HFF-Myc (cell line): Measurements from ENCODE around the gene PCDHB7.
"Not testable (repeated sequence)": the region's sequence is repeated elsewhere in the genome, so short reads cannot be mapped to it uniquely, and the experiment has no call there.

Source experiments
- DNase-seq: peaks from one replicate; pipeline ENCODE4 v3.0.0-alpha.2; 2011; ENCODE audit warnings: low read depth; ENCODE audit errors: extremely low read depth
- H3K4me3 ChIP-seq: replicated peaks from 2 replicates; pipeline ENCODE4 v1.5.1; 2011; ENCODE audit warnings: low read depth, mild to moderate bottlenecking, control low read depth, low read length
- TF ChIP-seq, protein P1 (sequence below): IDR thresholded peaks from 2 replicates; pipeline ENCODE4 v1.5.1; 2012; ENCODE audit warnings: mild to moderate bottlenecking, low read depth, low read length, control low read depth; ENCODE audit errors: missing control alignments

Gene PCDHB7

DNA sequence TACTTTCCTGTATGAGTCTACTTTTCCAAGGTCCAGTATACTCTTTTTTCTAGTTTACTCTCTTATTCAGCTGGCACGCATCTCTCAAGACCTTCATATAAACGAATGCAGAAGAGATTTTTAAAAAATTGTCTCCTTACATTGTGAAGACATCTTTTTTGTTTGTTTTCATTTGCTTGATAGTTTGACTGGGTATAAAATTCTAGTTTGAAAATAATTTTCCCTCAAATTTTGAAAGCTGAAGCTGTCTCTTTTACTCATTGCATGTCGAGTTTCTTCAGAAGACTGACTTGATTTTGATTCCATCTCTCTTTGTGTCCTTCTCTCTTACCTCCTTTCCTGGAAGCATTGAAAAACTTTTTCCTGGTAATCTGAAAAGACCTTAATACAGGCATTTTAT lies 23.9 kb downstream of the PCDHB7 start:
- DNase-seq: no peak
- no peak overlapping the region for H3K4me3 ChIP-seq
- TF ChIP-seq, protein P1, sequence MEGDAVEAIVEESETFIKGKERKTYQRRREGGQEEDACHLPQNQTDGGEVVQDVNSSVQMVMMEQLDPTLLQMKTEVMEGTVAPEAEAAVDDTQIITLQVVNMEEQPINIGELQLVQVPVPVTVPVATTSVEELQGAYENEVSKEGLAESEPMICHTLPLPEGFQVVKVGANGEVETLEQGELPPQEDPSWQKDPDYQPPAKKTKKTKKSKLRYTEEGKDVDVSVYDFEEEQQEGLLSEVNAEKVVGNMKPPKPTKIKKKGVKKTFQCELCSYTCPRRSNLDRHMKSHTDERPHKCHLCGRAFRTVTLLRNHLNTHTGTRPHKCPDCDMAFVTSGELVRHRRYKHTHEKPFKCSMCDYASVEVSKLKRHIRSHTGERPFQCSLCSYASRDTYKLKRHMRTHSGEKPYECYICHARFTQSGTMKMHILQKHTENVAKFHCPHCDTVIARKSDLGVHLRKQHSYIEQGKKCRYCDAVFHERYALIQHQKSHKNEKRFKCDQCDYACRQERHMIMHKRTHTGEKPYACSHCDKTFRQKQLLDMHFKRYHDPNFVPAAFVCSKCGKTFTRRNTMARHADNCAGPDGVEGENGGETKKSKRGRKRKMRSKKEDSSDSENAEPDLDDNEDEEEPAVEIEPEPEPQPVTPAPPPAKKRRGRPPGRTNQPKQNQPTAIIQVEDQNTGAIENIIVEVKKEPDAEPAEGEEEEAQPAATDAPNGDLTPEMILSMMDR: no peak

DNA sequence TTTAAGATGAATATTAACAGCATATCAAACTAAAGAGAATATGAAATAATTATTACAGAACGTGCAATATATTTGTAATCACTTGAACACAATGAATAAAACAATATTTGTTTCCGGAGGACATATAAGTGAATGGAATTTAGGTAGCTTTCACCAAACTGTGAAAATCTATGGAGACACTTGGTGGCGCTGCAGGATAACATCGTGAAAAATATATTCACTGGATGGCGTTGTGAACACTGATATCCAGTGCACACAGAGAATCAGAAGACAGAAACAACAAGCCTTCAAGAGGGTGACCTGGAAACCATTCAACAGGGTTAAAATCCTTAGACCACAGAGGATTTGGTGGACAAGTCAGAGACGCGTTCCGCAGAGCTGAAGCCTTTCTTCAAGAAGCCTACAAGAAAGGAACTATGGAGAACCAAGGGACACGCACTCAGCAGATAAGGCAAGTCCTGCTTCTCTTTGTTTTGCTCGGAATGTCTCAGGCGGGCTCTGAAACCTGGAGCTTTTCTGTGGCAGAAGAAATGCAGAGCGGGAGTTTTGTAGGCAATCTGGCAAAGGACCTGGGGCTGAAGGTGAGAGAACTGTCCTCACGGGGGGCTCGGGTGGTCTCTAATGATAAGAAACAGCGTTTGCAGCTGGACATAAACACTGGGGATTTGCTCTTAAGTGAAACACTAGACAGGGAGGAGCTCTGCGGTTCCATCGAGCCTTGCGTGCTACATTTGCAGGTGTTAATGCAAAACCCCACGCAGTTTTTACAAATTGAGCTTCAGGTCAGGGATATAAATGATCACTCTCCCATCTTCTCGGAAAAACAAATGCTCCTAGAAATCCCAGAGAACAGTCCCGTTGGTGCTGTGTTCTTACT lies 27.2 kb downstream of the PCDHB7 start, which contains the start of gene PCDHB11:
Gene PCDHB11, plus strand, starts transcription at position 269 of the 877 bp plus-strand sequence. Its CDS starts 148 bp downstream, at position 417.
- TF ChIP-seq, protein P1: no peak
- no peak within 1 kb of the TSS for H3K4me3 ChIP-seq
- DNase-seq: no peak

DNA sequence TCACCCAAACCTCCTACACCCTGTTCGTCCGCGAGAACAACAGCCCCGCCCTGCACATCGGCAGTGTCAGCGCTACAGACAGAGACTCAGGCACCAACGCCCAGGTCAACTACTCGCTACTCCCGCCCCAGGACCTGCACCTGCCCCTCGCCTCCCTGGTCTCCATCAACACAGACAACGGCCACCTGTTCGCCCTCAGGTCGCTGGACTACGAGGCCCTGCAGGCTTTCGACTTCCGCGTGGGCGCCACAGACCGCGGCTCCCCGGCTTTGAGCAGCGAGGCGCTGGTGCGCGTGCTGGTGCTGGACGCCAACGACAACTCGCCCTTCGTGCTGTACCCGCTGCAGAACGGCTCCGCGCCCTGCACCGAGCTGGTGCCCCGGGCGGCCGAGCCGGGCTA lies 28.7 kb downstream of the PCDHB7 start:
- not testable (repeated sequence) for H3K4me3 ChIP-seq, DNase-seq

DNA sequence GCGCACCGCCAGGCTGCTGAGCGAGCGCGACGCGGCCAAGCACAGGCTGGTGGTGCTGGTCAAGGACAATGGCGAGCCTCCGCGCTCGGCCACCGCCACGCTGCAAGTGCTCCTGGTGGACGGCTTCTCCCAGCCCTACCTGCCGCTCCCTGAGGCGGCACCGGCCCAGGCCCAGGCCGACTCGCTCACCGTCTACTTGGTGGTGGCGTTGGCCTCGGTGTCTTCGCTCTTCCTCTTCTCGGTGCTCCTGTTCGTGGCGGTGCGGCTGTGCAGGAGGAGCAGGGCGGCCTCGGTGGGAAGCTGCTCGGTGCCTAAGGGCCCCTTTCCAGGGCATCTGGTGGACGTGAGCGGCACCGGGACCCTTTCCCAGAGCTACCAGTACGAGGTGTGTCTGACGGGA lies 29.2 kb downstream of the PCDHB7 start:
- H3K4me3 ChIP-seq, DNase-seq: not testable (repeated sequence)

DNA sequence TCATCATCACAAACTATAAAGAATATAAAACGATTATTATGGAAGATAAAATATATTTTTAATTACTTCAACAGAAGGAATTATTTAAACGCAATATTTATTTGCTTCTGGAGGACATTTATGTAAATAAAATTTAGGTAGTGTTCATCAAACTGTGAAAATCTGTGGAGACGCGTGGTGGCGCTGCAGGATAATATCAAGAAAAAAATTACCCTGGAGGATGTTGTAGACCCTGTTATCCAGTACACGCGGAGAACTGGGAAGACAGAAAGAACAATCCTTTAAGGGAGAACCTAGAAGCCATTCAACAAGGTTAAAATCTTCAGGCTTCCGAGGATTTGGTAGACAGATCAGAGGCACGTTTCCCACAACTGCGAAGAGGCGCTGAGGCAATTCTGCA lies 36.0 kb downstream of the PCDHB7 start, which contains the start of gene PCDHB12:
Gene PCDHB12, plus strand, starts transcription at position 242 of the 400 bp plus-strand sequence. CDS start 189 bp downstream, outside the sequence.
- H3K4me3 ChIP-seq: no peak within 1 kb of the TSS
- TF ChIP-seq, protein P1: no peak
- no peak for DNase-seq

DNA sequence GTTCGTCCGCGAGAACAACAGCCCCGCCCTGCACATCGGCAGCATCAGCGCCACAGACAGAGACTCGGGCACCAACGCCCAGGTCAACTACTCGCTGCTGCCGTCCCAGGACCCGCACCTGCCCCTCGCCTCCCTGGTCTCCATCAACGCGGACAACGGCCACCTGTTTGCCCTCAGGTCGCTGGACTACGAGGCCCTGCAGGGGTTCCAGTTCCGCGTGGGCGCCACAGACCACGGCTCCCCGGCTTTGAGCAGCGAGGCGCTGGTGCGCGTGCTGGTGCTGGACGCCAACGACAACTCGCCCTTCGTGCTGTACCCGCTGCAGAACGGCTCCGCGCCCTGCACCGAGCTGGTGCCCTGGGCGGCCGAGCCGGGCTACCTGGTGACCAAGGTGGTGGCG lies 37.8 kb downstream of the PCDHB7 start:
- not testable (repeated sequence) for DNase-seq, H3K4me3 ChIP-seq

DNA sequence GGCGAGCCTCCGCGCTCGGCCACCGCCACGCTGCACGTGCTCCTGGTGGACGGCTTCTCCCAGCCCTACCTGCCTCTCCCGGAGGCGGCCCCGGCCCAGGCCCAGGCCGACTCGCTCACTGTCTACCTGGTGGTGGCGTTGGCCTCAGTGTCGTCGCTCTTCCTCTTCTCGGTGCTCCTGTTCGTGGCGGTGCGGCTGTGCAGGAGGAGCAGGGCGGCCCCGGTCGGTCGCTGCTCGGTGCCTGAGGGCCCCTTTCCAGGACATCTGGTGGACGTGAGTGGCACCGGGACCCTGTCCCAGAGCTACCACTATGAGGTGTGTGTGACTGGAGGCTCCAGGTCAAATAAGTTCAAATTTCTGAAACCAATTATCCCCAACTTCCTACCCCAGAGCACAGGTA lies 38.4 kb downstream of the PCDHB7 start:
- H3K4me3 ChIP-seq, DNase-seq: not testable (repeated sequence)

DNA sequence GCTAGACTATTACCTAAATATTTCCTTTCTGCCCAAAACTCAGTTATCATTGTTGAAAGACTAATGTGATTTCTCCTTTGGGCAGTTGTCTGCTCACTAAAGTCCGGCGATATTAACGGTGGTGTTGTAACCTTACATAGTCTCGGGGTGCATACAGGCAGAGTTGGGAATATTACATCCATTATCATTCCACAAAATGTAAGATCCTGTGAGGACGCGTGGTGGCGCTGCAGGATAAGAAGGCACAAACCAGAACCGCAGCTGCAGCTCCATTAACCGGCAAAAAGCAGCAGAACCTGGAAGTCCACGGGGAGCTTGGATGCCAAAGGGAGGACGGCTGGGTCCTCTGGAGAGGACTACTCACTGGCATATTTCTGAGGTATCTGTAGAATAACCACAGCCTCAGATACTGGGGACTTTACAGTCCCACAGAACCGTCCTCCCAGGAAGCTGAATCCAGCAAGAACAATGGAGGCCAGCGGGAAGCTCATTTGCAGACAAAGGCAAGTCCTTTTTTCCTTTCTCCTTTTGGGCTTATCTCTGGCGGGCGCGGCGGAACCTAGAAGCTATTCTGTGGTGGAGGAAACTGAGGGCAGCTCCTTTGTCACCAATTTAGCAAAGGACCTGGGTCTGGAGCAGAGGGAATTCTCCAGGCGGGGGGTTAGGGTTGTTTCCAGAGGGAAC lies 41.4 kb downstream of the PCDHB7 start, which contains the start of gene PCDHB13:
Gene PCDHB13, plus strand, starts transcription at position 264 of the 684 bp plus-strand sequence. Its CDS starts 205 bp downstream, at position 469.
- not testable (repeated sequence) for DNase-seq, H3K4me3 ChIP-seq

DNA sequence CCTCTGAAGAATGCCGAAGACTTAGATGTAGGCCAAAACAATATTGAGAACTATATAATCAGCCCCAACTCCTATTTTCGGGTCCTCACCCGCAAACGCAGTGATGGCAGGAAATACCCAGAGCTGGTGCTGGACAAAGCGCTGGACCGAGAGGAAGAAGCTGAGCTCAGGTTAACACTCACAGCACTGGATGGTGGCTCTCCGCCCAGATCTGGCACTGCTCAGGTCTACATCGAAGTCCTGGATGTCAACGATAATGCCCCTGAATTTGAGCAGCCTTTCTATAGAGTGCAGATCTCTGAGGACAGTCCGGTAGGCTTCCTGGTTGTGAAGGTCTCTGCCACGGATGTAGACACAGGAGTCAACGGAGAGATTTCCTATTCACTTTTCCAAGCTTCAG lies 42.1 kb downstream of the PCDHB7 start:
- DNase-seq, H3K4me3 ChIP-seq: not testable (repeated sequence)

DNA sequence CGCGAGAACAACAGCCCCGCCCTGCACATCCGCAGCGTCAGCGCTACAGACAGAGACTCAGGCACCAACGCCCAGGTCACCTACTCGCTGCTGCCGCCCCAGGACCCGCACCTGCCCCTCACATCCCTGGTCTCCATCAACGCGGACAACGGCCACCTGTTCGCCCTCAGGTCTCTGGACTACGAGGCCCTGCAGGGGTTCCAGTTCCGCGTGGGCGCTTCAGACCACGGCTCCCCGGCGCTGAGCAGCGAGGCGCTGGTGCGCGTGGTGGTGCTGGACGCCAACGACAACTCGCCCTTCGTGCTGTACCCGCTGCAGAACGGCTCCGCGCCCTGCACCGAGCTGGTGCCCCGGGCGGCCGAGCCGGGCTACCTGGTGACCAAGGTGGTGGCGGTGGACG lies 43.1 kb downstream of the PCDHB7 start:
- not testable (repeated sequence) for DNase-seq, H3K4me3 ChIP-seq

DNA sequence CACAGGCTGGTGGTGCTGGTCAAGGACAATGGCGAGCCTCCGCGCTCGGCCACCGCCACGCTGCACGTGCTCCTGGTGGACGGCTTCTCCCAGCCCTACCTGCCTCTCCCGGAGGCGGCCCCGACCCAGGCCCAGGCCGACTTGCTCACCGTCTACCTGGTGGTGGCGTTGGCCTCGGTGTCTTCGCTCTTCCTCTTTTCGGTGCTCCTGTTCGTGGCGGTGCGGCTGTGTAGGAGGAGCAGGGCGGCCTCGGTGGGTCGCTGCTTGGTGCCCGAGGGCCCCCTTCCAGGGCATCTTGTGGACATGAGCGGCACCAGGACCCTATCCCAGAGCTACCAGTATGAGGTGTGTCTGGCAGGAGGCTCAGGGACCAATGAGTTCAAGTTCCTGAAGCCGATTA lies 43.6 kb downstream of the PCDHB7 start:
- H3K4me3 ChIP-seq, DNase-seq: not testable (repeated sequence)
